ENCODE measurements around the gene OR51F2.
"Not testable (repeated sequence)": the region's sequence is repeated elsewhere in the genome, so short reads cannot be mapped to it uniquely, and the experiment has no call there.

OR51F2 gene

DNA sequence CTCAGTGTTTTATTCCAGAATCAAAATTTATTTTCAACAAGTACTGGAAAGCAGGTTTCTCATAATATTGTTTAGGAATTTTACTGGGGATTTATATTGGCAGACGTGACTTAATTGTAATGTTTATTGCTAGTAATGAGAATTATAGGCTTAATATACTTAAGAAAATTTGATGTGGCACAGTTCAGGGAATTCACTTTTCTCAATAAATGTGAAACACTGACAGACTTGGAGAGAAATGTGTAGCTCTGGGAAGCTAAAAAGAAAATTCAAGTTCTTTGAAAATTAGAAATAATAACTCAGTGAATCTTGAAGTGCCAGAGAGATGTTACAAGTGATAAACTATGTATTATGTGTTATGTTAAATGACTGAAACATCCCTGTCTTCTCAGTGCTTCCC is at the start of gene OR51F2:
Gene OR51F2, plus strand, starts transcription at position 301 of the 400 bp plus-strand sequence. CDS start 101 bp downstream, outside the sequence.
- no peak for DNase-seq (ENCODE audit: low read depth, low spot score)

GRCh38 chr11:4782454-4782853 is 38.7 kb upstream of the OR51F2 start:
- no peak for DNase-seq (ENCODE audit: low read depth, low spot score)

DNA sequence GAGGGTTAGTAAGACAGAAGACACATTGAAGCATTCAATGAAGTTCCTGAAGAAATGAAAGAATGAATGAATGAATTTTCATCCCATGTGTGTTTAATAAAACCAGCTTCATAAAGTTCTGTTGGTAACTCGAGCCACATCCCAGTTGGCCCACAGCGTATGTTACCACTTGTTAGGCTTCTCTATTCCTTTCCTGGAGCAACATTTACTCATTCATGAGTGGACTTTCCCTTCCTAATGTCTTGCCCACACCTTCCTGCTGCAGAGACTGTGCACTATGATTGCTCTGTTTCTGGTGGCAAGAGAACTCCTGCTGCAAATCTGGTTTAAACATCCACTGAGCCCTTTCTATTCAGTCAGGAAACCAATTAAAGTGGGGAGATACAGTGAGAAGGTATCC is 23.9 kb upstream of the OR51F2 start:
- DNase-seq (ENCODE audit: low read depth, low spot score), result no peak

DNA sequence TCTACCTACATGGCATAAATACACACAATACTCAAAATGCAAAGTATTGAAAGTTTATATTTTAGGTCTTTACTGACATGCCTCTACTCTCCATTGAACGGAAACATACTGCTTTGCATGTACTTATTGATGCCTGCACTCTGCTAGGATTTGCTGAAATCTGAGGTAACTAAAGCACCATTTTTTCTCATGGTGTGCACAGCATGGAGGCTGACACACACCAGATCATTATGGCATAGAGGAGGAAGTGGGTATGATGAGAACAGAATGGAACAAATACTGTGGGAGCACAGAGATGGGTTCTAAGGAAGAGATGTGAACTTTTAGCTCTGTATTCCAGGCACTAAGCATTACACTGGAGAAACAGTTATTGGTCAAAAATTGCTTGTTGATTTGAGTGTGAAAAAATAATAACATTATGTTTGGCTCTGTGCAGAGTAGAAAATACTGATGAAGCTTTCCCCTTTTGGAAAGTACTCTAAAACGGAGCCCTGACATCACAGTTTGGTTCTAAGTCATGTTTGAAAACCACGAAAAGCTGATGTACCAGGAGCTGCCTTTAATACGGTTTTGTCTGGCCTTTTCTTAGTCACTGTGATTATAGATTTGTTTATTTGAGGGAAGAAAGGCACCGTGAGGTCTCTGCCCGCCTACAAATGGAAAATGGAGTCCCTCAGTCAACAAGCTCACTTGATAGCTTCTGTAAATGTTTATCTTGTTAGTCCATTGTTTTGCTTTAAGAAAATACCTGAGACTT is 22.5 kb upstream of the OR51F2 start:
- no peak for DNase-seq (ENCODE audit: low read depth, low spot score)

- DNase-seq (ENCODE audit: low read depth, low spot score), result not testable (repeated sequence)
These were observed 19.8 kb upstream of the OR51F2 start for GRCh38 chr11:4801316-4801715.

GRCh38 chr11:4804280-4804679 is 16.8 kb upstream of the OR51F2 start, which contains the start of gene OR52R1:
OR52R1 (minus strand) TSS chr11:4804380; CDS start chr11:4804380, 0 bp downstream.
- no peak for DNase-seq (ENCODE audit: low read depth, low spot score)

- no peak for DNase-seq (ENCODE audit: low read depth, low spot score)
These were observed 12.6 kb upstream of the OR51F2 start for GRCh38 chr11:4808476-4808875.

DNA sequence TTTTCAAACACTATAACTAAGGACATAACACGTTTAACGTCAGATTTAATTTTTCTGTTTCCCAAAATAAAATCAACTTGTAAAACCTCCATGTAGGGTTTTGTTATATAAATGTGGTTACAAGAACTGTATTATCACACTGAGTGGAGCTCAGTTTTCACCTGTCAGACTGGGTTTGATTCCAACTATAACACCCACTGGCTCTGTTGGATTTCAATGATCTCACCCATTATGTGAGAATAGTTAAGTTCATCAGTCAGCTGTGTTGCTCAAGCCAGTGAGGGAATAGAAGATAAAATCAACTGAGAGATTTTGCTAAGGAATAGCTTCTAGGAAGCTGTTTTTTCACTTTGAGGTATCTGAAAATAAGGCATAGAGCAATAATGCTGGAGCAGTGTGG is 11.9 kb upstream of the OR51F2 start:
- no peak for DNase-seq (ENCODE audit: low read depth, low spot score)

DNA sequence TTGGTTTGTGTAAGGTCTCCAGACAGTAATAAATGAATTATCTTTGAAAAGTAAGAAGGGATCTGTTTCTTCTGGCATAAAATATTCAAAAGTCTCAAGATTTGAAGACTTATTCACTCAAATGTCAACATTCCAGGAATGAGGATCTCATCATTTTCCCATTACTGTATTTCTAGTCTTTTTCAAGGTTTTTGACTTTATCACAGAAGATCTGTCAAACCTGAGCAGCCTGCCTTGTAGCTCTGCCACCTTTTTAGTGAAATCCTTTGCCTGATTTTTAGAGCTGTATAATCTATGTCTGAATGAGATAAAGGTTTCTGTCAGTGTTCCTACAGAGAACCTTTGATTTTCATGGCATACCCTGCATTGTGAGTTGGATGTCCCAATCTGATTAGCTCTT is 4.0 kb downstream of the OR51F2 start:
- DNase-seq (ENCODE audit: low read depth, low spot score), result no peak

DNA sequence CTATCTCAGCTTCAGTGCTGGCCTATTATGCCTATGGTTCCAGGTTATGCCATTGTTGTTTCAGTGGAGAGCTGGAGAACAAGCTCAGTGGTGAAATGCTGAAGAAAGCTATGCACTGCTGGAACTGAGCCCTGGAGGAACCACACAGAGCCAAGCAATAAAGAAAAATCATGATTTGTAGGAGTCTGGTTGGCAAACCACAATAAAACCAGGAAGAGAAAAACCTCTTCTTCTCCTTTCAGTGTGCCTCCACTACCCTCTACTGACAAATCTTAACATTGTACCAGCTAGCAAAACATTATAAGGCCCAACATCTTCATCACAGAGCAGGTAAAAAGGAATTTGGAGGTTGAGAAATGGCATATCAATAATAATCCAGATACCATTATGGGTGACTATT is 5.3 kb downstream of the OR51F2 start:
- no peak for DNase-seq (ENCODE audit: low read depth, low spot score)

- no peak for DNase-seq (ENCODE audit: low read depth, low spot score)
These were observed 9.2 kb downstream of the OR51F2 start for GRCh38 chr11:4830346-4830745.

GRCh38 chr11:4830909-4831308 is 9.8 kb downstream of the OR51F2 start:
- no peak for DNase-seq (ENCODE audit: low read depth, low spot score)

DNA sequence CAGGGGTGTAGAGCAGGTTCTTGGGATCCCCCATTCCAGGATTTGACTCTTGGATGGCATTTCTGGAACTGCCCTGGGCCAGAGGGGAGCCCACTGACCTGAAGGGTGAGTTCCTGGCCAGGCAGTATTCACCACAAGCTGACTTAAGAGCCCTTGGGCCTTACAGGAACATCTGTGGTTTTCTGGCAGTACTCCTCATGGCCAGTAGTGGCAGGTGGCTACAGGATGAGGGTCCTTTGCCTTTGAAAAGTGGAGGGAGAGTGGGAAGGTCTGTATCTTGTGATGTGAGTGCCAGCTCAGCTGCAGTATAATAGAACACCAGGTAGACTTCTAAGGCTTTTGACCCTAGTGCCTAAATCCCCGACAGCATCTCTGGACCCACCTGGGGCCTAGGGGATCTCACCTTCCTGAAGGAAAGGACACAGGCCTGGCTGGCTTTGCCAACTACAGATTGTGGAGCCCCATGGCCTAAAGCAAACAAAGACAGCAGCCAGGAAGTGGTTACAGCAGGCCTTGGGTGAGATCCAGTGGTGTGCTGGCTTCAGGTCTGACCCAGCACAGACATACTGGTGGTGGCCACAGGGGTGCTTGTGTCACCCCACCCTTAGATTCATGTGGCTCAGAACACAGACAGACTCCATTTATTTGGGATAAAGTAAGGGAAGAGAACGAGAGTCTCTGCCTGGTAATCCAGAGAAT is 18.9 kb downstream of the OR51F2 start:
- DNase-seq (ENCODE audit: low read depth, low spot score), result no peak

DNA sequence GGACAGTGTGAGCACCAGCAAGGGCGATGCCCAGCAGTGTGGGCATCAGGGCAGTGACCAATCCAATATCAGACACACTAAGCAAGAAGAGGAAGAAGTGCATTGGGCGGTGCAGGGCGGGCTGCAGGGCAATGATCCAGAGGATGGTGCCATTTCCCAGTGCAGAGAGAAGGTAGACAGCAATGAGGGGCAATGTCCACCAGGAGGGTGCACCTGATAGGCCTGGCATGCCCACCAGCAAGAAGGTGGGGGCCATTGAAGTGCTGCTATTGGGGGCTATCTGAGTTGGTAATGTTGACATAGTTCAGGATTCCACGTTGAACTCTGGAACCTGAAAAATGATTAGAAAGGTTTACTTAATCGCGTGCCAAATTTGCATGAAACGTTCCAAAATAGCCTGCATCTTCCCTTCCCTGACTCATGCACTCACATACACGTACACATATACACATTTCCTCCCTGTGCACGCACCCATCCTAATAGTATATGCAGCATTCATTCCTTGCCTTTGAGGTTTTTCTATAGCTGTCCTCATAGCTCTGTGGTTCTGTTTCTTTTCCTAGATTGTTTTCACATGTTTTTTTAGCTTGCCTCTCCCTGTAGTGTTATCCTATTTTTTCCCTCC is 27.9 kb downstream of the OR51F2 start, which contains the start of gene OR51S1:
Gene OR51S1, minus strand, starts transcription at position 301 of the 625 bp plus-strand sequence. Its CDS starts 0 bp downstream, at position 301.
- DNase-seq (ENCODE audit: low read depth, low spot score), result no peak

DNA sequence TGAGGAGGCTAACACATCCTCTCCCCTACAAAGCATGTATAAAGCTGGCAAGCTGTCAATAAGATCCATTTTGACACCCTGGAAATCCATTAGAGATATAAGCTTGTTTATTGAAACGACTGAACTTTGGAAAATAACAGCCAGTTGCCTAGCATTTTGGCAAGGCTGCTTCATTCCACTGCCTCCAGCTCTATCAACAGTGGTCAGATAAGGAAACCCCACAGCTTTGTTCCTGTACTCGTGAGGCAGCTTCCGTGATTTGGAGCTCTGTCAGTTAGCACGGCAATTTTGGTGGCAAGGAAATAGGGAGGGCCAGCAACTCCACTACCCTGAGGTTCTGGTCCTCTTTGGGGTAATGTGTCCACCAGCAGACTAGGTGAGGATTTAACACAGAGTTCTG is 29.9 kb downstream of the OR51F2 start:
- DNase-seq (ENCODE audit: low read depth, low spot score), result no peak

DNA sequence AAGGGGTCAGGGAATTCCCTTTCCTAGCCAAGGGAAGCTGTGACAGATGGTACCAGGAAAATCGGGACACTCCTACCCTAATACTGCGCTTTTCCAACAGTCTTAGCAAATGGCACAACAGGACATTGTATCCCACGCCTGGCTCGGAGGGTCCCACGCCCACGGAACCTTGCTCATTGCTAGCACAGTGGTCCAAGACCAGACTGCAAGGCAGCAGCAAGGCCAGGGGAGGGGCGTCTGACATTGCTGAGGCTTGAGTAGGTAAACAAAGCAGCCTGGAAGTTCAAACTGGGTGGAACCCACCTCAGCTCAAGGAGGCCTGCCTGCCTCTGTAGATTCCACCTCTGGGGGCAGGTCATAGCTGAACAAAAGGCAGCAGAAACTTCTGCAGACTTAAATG is 33.2 kb downstream of the OR51F2 start:
- DNase-seq (ENCODE audit: low read depth, low spot score), result not testable (repeated sequence)

- no peak for DNase-seq (ENCODE audit: low read depth, low spot score)
These were observed 41.5 kb downstream of the OR51F2 start for GRCh38 chr11:4862447-4863236.

DNA sequence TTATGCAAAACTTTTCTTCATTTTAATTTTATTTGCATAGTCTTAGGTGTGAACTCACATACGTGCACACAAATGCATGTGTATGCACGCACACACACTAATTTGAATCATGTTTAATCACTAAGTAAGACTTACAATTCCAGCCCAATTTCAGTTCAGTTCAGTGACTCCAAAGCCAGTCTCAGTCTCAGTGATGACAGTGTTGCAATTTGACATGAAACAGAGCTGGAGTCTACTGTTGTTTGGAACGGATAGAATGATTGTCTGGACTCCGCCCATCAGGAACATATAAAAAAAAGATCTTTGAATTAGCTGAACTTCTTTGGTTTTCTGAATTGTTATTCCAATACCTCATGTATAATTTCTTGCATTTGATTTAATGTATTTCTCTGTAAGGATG is 42.8 kb downstream of the OR51F2 start:
- no peak for DNase-seq (ENCODE audit: low read depth, low spot score)

GRCh38 chr11:4865855-4866254 is 44.7 kb downstream of the OR51F2 start:
- no peak for DNase-seq (ENCODE audit: low read depth, low spot score)
